ENCODE measurements around the gene KNTC1.

GRCh38 chr12:122519418-122519817, 7.6 kb upstream of the KNTC1 start:
- TF ChIP-seq, protein P1, sequence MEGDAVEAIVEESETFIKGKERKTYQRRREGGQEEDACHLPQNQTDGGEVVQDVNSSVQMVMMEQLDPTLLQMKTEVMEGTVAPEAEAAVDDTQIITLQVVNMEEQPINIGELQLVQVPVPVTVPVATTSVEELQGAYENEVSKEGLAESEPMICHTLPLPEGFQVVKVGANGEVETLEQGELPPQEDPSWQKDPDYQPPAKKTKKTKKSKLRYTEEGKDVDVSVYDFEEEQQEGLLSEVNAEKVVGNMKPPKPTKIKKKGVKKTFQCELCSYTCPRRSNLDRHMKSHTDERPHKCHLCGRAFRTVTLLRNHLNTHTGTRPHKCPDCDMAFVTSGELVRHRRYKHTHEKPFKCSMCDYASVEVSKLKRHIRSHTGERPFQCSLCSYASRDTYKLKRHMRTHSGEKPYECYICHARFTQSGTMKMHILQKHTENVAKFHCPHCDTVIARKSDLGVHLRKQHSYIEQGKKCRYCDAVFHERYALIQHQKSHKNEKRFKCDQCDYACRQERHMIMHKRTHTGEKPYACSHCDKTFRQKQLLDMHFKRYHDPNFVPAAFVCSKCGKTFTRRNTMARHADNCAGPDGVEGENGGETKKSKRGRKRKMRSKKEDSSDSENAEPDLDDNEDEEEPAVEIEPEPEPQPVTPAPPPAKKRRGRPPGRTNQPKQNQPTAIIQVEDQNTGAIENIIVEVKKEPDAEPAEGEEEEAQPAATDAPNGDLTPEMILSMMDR (conservative IDR thresholded peaks at IDR 0.05), result no peak
- TF ChIP-seq EZH2 (IDR thresholded peaks at IDR 0.05; ENCODE audit: low read depth), result no peak
